ENCODE results near the gene DMKN.

Gene DMKN

GRCh38 chr19:35519291-35519690 is 5.8 kb upstream of the DMKN start:
- no peak for ATAC-seq
- Mint-ChIP-seq H3K4me1 (no peaks in the 10 kb centered on the region), H3K27ac (no peak overlapping the region), H3K9me3 (no peaks in the 10 kb centered on the region), H3K4me3 (no peak overlapping the region), H3K36me3 (no peaks in the 10 kb centered on the region), H3K27me3 (peaks cover 57% of the 10 kb centered on the region)

GRCh38 chr19:35518313-35518712 is 4.9 kb upstream of the DMKN start:
- no peaks in the 10 kb centered on the region for H3K9me3 Mint-ChIP-seq
- no peak overlapping the region for H3K27ac Mint-ChIP-seq
- no peak for ATAC-seq
- no peaks in the 10 kb centered on the region for H3K36me3 Mint-ChIP-seq
- no peak overlapping the region for H3K4me3 Mint-ChIP-seq
- H3K27me3 Mint-ChIP-seq = peaks cover 57% of the 10 kb centered on the region
- H3K4me1 Mint-ChIP-seq = no peaks in the 10 kb centered on the region

- no peaks in the 10 kb centered on the region for H3K9me3 Mint-ChIP-seq
- H3K4me1 Mint-ChIP-seq = no peaks in the 10 kb centered on the region
- no peak for ATAC-seq
- H3K27ac Mint-ChIP-seq = no peak overlapping the region
- H3K27me3 Mint-ChIP-seq = peaks cover 60% of the 10 kb centered on the region
- H3K36me3 Mint-ChIP-seq = no peaks in the 10 kb centered on the region
- H3K4me3 Mint-ChIP-seq = no peak overlapping the region
Observed at GRCh38 chr19:35517342-35517741, 3.9 kb upstream of the DMKN start.

- no peak overlapping the region for H3K4me3 Mint-ChIP-seq
- peaks cover 70% of the 10 kb centered on the region for H3K27me3 Mint-ChIP-seq
- H3K9me3 Mint-ChIP-seq = no peaks in the 10 kb centered on the region
- no peak for ATAC-seq
- no peaks in the 10 kb centered on the region for H3K36me3 Mint-ChIP-seq
- no peak overlapping the region for H3K27ac Mint-ChIP-seq
- H3K4me1 Mint-ChIP-seq = no peaks in the 10 kb centered on the region
Observed at GRCh38 chr19:35516310-35516709, 2.9 kb upstream of the DMKN start.

- no peak overlapping the region for H3K27ac Mint-ChIP-seq
- no peaks in the 10 kb centered on the region for H3K36me3 Mint-ChIP-seq
- H3K9me3 Mint-ChIP-seq = no peaks in the 10 kb centered on the region
- peaks cover 76% of the 10 kb centered on the region for H3K27me3 Mint-ChIP-seq
- no peak overlapping the region for H3K4me3 Mint-ChIP-seq
- no peak for ATAC-seq
- peaks cover 12% of the 10 kb centered on the region for H3K4me1 Mint-ChIP-seq
Observed at GRCh38 chr19:35514282-35514809, 897 bp upstream of the DMKN start.

- no peak overlapping the region for H3K4me3 Mint-ChIP-seq
- no peaks in the 10 kb centered on the region for H3K36me3 Mint-ChIP-seq
- H3K9me3 Mint-ChIP-seq = no peaks in the 10 kb centered on the region
- no peak for ATAC-seq
- H3K27ac Mint-ChIP-seq = no peak overlapping the region
- peaks cover 17% of the 10 kb centered on the region for H3K4me1 Mint-ChIP-seq
- peaks cover 73% of the 10 kb centered on the region for H3K27me3 Mint-ChIP-seq
Observed at GRCh38 chr19:35512831-35513627, 420 bp downstream of the DMKN start.

- no peak overlapping the region for H3K4me3 Mint-ChIP-seq
- H3K4me1 Mint-ChIP-seq = peaks cover 17% of the 10 kb centered on the region
- H3K27me3 Mint-ChIP-seq = peaks cover 75% of the 10 kb centered on the region
- no peaks in the 10 kb centered on the region for H3K36me3 Mint-ChIP-seq
- ATAC-seq = no peak
- no peaks in the 10 kb centered on the region for H3K9me3 Mint-ChIP-seq
- no peak overlapping the region for H3K27ac Mint-ChIP-seq
Observed at GRCh38 chr19:35511337-35511736, 2.1 kb downstream of the DMKN start.

- peak overlapping the region; percentile 63 for H3K27ac Mint-ChIP-seq
- peak overlapping the region; percentile 77 for H3K4me3 Mint-ChIP-seq
Observed at GRCh38 chr19:35510626-35510964, 2.9 kb downstream of the DMKN start.

GRCh38 chr19:35509861-35510625 is 3.4 kb downstream of the DMKN start:
- ATAC-seq = peak; percentile 81
- H3K27me3 Mint-ChIP-seq = peaks cover 65% of the 10 kb centered on the region
- peak overlapping the region; percentile 77 for H3K4me3 Mint-ChIP-seq
- H3K4me1 Mint-ChIP-seq = peaks cover 17% of the 10 kb centered on the region
- H3K36me3 Mint-ChIP-seq = no peaks in the 10 kb centered on the region
- H3K27ac Mint-ChIP-seq = peak overlapping the region; percentile 63
- no peaks in the 10 kb centered on the region for H3K9me3 Mint-ChIP-seq

More at GRCh38 chr19:35510626-35510964, 2.9 kb downstream of the DMKN start:
- H3K27me3 Mint-ChIP-seq = peaks cover 70% of the 10 kb centered on the region
- ATAC-seq = no peak
- no peaks in the 10 kb centered on the region for H3K9me3 Mint-ChIP-seq
- H3K4me1 Mint-ChIP-seq = peaks cover 17% of the 10 kb centered on the region
- H3K36me3 Mint-ChIP-seq = no peaks in the 10 kb centered on the region

GRCh38 chr19:35509018-35509652 is 4.3 kb downstream of the DMKN start:
- Mint-ChIP-seq H3K36me3 (no peaks in the 10 kb centered on the region), H3K4me3 (no peak overlapping the region), H3K27me3 (peaks cover 60% of the 10 kb centered on the region), H3K27ac (peak overlapping the region; percentile 63), H3K4me1 (peaks cover 17% of the 10 kb centered on the region), H3K9me3 (no peaks in the 10 kb centered on the region)
- ATAC-seq = peak; percentile 51

GRCh38 chr19:35508129-35508528 is 5.3 kb downstream of the DMKN start:
- H3K9me3 Mint-ChIP-seq = no peaks in the 10 kb centered on the region

GRCh38 chr19:35507561-35507960 is 5.9 kb downstream of the DMKN start:
- no peaks in the 10 kb centered on the region for H3K9me3 Mint-ChIP-seq
- no peak overlapping the region for H3K4me3 Mint-ChIP-seq
- peaks cover 58% of the 10 kb centered on the region for H3K27me3 Mint-ChIP-seq
- no peak for ATAC-seq
- H3K36me3 Mint-ChIP-seq = no peaks in the 10 kb centered on the region
- H3K4me1 Mint-ChIP-seq = peaks cover 17% of the 10 kb centered on the region
- no peak overlapping the region for H3K27ac Mint-ChIP-seq

More at GRCh38 chr19:35508129-35508528, 5.3 kb downstream of the DMKN start:
- H3K36me3 Mint-ChIP-seq = no peaks in the 10 kb centered on the region
- H3K4me3 Mint-ChIP-seq = no peak overlapping the region
- ATAC-seq = no peak
- peaks cover 58% of the 10 kb centered on the region for H3K27me3 Mint-ChIP-seq
- H3K27ac Mint-ChIP-seq = no peak overlapping the region
- H3K4me1 Mint-ChIP-seq = peaks cover 17% of the 10 kb centered on the region

- Mint-ChIP-seq H3K9me3 (no peaks in the 10 kb centered on the region), H3K27ac (no peak overlapping the region), H3K4me1 (peaks cover 17% of the 10 kb centered on the region), H3K4me3 (no peak overlapping the region), H3K27me3 (peaks cover 59% of the 10 kb centered on the region), H3K36me3 (no peaks in the 10 kb centered on the region)
- ATAC-seq = no peak
Observed at GRCh38 chr19:35506011-35506410, 7.4 kb downstream of the DMKN start.

- Mint-ChIP-seq H3K4me3 (no peak overlapping the region), H3K36me3 (no peaks in the 10 kb centered on the region), H3K4me1 (no peaks in the 10 kb centered on the region), H3K27ac (no peak overlapping the region), H3K9me3 (no peaks in the 10 kb centered on the region), H3K27me3 (peaks cover 51% of the 10 kb centered on the region)
- no peak for ATAC-seq
Observed at GRCh38 chr19:35502751-35503150, 10.7 kb downstream of the DMKN start.

GRCh38 chr19:35501684-35502083 is 11.8 kb downstream of the DMKN start:
- Mint-ChIP-seq H3K27ac (no peak overlapping the region), H3K4me3 (no peak overlapping the region), H3K27me3 (peaks cover 43% of the 10 kb centered on the region), H3K4me1 (no peaks in the 10 kb centered on the region), H3K36me3 (no peaks in the 10 kb centered on the region), H3K9me3 (no peaks in the 10 kb centered on the region)
- ATAC-seq = no peak
